GM19452 (cell line): Measurements from ENCODE around the gene TCIRG1.

Experiments
- ATAC-seq: cut with Tn5 transposase; IDR thresholded peaks from one replicate; pipeline ENCODE4 v1.9.1; 2021; ENCODE audit not compliant: unreplicated experiment

The TCIRG1 gene

DNA sequence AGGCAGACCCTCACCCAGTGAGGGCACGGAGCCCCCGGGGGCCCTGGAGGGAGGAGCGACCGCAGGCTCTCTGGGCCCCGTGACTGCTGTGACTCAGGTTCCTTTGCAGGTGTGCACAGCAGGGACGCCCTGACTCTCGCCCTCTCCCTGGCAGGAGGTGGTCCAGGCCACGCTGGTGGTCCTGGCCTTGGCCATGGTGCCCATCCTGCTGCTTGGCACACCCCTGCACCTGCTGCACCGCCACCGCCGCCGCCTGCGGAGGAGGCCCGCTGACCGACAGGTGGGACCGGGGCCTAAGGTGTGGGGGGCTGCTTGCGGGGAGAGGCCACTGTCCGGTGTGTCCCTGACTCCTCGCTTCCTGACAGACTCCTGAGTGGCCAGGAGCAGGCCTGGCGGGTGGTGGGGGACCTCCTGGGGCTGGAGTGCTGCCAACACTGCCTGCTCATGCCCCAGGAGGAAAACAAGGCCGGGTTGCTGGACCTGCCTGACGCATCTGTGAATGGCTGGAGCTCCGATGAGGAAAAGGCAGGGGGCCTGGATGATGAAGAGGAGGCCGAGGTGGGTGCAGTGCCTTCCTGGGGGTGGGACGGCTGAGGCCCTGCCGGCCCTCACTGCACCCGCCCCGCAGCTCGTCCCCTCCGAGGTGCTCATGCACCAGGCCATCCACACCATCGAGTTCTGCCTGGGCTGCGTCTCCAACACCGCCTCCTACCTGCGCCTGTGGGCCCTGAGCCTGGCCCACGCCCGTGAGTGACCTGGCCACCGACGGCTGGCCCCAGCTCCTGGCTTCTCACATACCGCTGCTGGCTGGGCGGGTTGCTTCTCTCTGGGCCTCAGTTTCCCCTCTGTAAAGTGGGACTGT, 10.9 kb downstream of the TCIRG1 start:
- no peak for ATAC-seq

DNA sequence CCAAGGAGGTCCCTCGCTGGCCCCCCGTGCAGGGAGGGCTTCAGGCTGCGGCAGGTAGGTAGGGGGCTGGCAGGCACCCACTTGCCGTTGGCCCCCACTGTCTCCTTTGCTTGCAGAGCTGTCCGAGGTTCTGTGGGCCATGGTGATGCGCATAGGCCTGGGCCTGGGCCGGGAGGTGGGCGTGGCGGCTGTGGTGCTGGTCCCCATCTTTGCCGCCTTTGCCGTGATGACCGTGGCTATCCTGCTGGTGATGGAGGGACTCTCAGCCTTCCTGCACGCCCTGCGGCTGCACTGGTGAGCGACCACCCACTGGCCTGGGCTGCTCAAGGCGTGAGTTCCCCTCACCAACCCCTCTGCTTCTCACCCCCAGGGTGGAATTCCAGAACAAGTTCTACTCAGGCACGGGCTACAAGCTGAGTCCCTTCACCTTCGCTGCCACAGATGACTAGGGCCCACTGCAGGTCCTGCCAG, 11.6 kb downstream of the TCIRG1 start:
- ATAC-seq = no peak

DNA sequence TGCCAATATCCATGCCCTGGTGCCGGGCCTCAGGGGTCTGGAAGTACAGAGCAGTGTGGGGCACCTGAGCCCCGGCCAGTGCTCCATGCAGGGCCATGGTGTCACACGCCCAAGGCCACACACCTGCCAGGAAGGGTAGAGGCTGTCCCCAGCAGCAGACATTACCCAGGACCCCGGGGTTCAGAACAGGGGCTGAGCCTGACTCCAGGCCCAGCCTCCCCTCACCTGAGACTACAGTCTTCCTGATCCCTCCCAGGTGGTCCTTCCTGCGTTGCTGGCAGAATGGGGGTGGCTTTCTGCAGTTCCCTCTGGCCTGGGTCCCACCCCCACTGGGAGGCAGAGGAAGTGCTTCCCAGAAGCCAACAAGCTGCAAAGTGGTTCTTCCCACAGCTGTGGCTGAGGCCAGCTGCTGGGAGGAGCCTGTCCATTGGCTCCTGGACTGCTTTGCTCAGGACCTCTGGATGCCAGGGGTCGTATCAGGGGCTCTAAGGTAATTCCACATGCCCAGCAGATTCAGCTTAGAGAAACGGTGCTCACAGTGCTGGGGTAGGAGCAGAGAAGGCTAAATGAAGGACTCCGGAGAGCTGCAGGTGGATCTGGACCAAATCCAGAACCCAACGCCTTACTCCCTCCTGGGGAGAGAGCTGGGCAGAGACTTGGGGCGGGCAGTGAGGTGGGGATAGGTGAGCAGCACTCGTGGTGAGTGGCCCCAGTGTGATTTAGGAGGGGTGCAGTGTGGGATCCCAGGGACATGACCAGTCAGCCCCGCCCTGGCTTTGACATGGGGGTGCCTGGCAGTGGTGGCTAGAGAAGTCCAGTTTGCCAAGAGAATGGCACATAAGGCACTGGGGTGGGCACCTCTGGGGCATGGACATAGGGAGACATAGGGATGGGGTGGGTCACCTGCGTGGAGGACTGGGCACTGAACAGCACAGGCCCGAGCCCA, 12.6 kb downstream of the TCIRG1 start:
- no peak for ATAC-seq

DNA sequence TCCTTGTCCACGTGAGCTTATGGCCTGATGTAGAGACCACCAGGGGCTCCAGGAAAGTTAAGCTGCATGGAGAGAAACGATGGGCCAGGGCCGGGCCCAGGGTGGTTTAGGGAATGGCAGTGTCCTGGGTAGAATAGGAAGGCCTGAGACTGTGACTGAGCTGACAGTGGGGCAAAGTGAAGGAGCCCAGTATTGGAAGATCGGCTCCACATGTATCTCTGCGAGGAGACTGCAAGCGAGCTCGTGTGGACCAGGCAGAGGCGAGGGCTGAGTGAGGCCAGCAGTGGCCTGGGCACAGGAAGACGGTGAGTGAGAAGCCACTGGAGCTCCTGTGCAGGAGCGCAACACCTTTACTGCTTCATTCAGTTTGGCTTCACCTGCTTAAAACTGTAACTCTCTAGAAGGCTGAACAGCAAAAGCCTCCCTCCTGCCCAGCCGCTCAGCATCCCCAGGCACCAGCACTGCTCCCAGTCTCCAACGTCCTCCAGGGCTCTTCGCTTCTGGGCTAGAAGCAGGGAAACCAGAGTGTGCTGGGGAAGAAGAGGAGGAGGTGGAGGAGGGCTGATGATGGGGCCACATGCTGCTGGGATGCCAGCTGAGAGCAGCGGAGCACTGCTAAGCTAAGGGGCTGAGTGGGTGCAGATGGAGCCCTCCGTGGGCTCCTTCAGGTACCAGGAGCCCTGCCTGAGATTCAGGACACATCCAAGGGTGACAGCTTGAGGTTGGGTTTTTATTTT, 13.5 kb downstream of the TCIRG1 start:
- ATAC-seq = no peak

DNA sequence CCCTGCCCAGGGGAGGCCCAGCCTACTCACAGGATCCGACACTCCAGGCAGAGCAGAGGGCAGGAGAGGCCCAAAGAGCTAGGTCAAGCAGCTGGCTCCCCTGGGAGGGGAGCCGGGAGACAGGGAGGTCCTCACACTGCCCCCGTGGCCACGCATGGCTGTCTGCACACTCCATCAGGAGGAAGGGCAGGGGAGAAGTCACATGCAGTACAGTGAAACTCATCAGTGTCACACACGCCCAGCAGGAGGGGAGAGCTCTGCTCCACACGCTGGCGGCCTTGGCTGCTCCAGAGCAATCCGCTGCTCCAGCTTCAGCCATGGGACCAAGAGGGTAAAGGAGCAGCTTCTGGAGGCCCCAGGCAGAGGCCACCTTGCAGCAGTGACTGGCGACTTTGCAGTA, 14.3 kb downstream of the TCIRG1 start:
- no peak for ATAC-seq

DNA sequence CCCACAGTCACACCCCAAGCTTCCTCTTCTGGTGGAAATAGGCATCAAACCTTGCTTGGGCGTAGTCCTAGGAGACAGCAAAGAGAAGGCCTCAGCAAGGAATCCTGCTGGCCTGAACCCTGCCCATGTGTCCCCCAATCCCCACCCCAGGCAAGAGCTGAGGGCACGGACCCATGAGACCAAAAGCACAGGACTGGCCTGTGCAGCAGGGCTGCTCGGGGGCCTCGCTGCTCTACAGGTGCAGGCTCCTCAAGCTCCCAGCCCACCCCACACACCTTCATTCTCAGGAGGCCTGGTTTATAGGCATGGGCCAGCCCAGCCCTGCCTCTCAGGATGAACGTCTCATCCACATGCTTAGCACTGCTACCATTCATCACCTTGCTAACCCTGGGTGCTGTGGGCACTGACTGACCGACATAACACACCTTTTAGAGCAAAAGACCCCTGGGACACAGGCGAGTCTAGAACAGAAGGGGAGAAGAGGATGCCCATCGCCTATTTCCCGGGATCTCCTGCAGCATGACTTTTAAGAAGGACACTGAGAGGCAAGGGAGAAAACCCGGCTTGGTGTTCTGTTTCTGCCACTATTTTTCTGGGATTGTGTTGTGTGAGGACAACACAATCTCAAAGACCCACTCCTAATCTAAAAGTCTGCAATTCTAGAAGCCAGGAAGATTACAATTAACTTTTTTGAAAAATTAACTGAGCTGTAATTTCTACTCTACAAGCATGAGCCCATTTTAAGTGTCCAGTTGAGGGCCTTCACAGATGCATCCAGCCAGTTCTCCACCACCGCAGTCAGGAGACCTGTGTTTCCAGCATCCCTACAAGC, 15.4 kb downstream of the TCIRG1 start:
- ATAC-seq = no peak

DNA sequence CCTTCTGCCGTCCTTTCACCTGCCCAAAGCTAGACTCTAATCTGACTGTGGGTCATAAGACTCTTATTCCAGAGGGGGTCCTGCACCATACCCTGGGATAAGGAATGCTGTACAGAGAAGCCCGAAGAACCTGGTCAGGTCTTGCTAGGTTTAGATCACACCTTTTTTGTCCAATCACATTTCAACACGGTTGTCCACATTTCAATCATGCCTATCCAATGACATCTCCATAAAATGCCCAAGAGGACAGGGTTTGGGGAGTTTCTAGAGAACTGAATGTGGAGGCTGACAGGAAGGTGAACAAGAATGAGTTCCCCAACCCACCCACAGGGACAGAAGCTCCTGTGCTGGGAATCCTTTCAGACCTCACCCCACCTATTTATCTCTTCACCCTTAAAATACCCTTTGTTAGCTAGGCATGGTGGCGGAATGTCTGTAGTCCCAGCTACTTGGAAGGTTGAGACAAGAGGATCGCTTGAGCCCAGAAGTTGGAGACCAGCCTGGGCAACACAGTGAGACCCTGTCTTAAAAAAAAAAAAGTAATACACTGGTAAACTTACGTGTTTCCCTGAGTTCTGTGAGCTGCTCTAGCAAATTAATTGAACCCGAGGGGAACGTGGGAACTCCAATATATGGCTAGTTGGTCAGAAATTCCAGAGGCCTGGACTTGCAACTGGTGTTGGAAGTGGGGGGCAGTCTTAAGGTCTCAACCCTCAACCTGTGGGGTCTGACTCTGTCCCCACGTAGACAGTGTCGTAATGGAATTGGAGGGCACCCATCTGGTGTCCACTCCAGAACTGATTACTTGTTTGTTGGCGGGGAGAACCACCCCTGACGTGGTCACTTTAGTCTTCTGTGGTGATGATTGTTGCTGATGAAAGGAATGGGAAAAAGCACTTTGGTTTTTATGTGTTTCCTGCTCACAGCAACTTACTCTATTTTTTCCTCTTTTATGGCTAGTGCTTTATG, 17.8 kb downstream of the TCIRG1 start:
- ATAC-seq = no peak

DNA sequence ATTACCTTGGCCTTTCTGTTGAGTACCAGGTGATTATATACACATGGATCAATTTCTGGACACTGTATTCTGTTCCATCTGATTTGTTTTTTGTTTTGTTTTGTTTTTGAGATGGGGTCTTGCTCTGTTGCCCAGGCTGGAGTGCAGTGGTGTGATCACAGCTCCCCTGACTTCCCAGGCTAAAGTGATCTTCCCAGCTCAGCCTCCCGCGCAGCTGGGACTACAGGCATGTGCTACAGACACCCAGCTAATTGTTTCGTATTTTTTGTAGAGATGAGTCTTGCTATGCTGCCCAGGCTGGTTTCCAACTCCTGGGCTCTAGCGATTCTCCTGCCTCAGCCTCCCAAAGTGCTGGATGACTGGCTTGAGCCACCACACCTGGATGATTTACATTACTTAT, 19.0 kb downstream of the TCIRG1 start:
- ATAC-seq = no peak

DNA sequence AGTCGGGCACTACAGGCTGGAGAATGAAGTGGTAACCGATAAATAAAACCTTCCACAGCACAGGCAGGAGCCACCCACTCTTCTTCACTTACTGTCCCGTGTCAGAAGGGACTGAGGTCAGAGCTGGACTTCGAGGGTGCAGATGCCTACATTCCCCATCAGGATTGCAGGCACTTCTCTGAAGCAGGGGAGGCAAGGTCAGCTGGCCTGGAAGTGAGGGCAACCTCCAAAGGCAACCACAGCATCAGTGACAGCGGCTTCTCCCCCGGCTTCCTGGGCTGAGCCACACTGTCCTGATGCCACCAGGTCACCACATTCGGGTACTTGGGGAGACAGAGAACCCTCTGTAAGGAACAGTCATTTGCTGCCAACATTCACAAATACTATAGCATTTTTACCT, 22.7 kb downstream of the TCIRG1 start:
- ATAC-seq = no peak

DNA sequence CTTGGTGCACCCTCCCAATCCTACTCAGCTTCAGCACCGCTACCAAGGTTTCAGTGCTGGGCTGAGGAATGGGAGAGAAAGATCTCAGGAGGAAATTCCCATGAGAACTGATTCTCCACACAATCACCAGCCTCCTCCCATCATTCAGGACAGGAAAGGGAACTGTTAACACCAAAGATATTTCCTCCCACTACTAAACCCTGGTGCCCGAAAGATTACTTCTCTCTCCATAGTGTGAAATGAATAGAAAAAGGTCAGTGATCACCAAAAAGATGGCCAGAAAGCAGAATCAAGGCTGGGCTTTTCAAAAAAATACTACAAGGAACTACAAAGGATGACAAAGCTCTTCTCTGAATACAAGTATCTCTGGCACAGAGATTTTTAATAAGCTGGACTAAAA, 26.1 kb downstream of the TCIRG1 start:
- ATAC-seq = no peak

DNA sequence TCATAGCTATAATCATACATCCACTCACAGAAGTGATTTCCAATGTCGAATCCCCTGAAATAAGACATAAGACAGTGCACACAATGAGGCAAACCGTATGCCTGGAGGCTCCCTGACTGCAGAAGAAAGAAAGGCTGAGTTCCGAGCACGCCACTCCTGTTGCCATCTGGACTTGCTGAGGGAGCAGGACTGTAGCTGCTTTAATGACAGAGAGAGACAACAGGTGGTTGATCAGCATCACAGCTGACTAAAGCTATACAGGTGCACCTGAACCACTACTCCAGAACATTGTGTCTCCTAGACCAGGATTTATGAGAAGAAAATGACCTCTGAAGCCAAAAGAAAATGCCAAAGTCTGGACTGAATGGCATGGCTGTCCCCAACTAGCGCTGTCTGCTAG, 27.0 kb downstream of the TCIRG1 start:
- ATAC-seq = no peak

DNA sequence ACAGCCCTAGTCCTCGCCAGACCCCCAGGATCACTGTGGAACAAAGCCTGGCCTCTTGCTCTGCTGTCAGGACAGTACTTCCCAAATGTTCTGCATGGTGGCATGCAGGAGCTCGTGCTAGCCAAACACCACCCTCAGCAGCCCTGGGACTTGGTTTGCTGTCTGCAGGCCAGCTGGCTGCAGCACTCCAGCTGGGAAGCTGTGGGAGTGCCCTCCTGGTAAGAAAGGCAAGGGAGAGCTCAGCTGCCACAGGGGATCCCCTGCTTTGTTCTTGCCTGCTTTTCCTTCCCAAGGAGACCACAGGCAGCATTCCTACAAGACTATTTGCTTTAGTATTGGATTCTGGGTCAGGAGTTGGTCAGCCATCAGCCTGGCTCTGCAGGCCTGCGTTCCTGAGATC, 27.9 kb downstream of the TCIRG1 start:
- ATAC-seq = no peak

DNA sequence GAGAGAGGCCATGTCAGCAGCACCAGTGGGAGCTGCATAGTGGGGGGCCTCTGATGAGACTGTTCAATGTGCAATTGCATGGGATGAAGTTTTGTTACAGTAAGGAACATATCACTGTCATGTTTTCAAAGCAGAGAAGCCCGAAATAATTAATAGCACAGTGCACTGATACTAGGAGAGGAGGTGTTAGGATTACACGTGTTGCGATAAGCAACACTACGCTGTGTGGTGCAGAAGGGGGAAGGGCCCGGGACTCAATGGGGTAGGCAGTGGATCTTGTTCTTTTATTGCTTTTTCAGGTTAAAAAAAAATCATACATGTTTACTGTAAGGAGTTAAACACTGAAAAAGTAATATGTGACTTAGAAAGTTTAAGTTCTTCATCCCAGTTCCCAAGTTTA, 29.2 kb downstream of the TCIRG1 start:
- ATAC-seq = no peak

DNA sequence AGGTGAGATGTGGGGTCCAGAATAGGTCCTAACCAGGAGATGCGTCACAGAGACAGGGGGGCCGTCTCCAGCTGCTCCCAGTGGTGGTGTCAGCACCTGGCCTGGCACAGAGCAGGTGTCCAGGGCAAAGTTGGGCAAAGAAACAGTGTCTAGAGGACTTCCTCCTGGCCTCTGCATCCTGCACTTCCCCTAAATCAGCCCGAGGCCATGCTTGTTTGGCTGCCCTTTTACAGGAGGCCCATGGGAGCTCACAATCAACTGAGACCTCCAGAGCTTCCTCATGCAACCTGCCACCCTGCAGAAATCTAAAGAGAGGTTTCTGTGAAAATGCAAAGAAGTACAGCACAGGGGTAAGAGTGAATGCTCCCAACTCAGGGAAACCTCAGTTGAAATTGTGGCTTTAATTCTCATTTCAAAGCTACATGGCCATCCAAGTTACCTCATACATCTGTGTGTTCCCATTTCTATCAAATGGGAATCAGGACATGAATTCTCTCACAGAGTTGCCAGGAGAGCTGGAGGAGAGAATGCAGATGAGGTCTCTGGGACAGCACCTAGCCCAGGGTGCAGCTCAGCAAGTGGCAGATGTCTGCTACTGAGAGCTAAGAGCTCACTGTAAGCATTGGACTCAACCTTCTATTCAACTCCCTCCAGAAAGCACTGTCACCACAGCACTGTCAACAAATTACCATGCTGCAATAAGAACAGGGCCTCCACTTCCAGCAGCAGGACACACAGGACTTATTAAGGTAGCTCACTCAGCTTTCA, 32.6 kb downstream of the TCIRG1 start:
- no peak for ATAC-seq

DNA sequence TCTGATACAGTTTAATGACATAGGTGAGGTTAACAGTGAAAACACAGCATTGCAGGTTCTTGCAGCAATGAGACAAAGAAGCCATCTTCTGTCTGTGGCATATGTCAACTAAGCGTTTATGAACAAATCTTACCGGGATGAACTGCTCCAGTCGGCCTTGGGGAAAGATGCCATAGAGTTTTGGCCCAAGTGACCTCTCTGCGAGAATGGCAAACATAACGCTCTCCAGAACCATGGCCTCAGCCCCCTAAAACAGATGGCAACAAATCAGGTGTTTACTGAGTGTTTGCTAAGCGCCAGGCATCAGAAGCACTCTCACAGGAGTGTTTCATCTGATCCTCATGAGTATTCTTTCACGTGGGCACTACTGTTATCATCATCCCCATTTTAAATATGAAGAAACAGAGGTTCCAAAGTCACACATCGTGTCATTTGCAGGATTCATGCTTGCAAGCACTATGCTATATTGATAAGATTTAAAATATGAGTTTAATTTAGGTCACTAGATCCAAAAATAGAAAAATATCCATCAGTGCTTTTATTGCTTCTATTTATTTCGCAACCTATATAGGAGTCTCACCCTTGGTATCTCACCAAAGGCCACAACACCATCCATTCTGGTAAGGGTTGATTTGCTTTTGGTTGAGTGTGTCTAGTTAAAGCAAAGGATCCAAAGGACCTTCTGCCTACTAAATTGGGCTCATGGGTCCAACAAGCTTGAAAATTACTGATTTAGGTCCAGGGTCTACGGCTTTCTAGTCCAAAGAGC, 35.9 kb downstream of the TCIRG1 start:
- no peak for ATAC-seq

DNA sequence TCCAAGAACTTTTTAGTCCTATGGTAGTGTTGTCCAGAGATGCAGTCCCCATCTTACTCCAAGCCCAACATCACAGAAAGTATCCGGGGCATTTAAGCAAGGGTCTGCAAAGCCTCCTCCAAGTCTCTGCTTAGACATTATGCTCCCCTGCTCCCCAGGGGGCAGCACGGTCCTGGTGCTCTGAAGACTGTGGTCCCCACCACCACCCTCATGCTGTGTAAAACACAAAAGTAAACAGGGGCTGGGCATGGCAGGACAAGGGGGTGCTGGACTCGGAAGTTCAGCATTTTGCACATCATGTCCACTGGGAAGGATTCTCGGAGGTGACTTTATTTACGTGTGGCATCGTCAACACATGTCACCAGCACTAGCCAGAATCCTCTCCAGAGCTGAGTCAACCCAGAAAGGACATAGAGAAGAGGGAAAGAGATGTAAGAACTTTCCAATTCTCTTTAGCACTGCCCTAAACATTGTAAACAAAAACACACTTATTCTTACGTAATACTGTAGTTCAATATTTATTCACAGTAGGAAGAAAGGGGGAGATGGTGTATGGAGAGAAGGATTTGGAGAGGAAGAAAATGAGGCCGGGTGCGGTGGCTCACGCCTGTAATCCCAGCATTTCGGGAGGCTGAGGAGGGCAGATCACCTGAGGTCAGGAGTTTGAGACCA, 37.7 kb downstream of the TCIRG1 start:
- no peak for ATAC-seq
